ENCODE results near the gene CPNE1. TPM values are rescaled to one million over a fixed set of nuclear protein-coding genes. Genes with fewer than 3 reads are reported as not detected.

The CPNE1 gene
- total RNA-seq, 1 donor from 2014 or later: 22.5 TPM

- H3K4me3 ChIP-seq (ENCODE audit: low read depth, low read length): no peak overlapping the region
- DNase-seq (ENCODE audit: low read depth): no peak
- TF ChIP-seq, protein P1, sequence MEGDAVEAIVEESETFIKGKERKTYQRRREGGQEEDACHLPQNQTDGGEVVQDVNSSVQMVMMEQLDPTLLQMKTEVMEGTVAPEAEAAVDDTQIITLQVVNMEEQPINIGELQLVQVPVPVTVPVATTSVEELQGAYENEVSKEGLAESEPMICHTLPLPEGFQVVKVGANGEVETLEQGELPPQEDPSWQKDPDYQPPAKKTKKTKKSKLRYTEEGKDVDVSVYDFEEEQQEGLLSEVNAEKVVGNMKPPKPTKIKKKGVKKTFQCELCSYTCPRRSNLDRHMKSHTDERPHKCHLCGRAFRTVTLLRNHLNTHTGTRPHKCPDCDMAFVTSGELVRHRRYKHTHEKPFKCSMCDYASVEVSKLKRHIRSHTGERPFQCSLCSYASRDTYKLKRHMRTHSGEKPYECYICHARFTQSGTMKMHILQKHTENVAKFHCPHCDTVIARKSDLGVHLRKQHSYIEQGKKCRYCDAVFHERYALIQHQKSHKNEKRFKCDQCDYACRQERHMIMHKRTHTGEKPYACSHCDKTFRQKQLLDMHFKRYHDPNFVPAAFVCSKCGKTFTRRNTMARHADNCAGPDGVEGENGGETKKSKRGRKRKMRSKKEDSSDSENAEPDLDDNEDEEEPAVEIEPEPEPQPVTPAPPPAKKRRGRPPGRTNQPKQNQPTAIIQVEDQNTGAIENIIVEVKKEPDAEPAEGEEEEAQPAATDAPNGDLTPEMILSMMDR (conservative IDR thresholded peaks at IDR 0.05; ENCODE audit: low read depth, low read length): no peak
Measured at GRCh38 chr20:35651958-35652357, 12.7 kb downstream of the CPNE1 start.

- no peak for DNase-seq (ENCODE audit: low read depth)
- no peak overlapping the region for H3K4me3 ChIP-seq (ENCODE audit: low read depth, low read length)
- TF ChIP-seq, protein P1 (conservative IDR thresholded peaks at IDR 0.05; ENCODE audit: low read depth, low read length): no peak
Measured at GRCh38 chr20:35650632-35651031, 14.1 kb downstream of the CPNE1 start.

GRCh38 chr20:35648836-35649235 is 15.9 kb downstream of the CPNE1 start:
- H3K4me3 ChIP-seq (ENCODE audit: low read depth, low read length): no peak overlapping the region
- DNase-seq (ENCODE audit: low read depth): no peak
- TF ChIP-seq, protein P1 (conservative IDR thresholded peaks at IDR 0.05; ENCODE audit: low read depth, low read length): no peak

- no peak for DNase-seq (ENCODE audit: low read depth)
- no peak overlapping the region for H3K4me3 ChIP-seq (ENCODE audit: low read depth, low read length)
- TF ChIP-seq, protein P1 (conservative IDR thresholded peaks at IDR 0.05; ENCODE audit: low read depth, low read length): no peak
Measured at GRCh38 chr20:35644806-35645205, 19.9 kb downstream of the CPNE1 start.

DNA sequence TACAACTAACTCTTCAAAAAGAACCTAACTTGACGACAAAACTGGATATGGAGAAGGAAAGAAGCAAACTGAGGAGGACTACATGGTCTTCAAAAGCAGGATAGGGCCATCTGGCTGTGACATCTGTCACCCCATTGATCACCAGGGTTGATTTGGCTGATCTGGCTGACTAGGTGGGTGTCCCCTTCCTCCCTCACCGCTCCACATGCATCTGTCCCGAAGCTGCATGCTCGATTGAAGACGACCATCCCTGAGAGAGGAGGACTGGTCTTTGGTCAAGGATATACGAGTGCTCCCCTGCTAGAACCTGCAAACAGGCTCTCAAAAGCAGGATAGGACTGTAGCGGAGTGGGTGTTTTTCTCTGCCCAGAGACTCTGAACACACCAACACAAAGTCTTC is 21.7 kb downstream of the CPNE1 start:
- TF ChIP-seq, protein P1 (conservative IDR thresholded peaks at IDR 0.05; ENCODE audit: low read depth, low read length): no peak
- H3K4me3 ChIP-seq (ENCODE audit: low read depth, low read length): no peak overlapping the region
- DNase-seq (ENCODE audit: low read depth): no peak

DNA sequence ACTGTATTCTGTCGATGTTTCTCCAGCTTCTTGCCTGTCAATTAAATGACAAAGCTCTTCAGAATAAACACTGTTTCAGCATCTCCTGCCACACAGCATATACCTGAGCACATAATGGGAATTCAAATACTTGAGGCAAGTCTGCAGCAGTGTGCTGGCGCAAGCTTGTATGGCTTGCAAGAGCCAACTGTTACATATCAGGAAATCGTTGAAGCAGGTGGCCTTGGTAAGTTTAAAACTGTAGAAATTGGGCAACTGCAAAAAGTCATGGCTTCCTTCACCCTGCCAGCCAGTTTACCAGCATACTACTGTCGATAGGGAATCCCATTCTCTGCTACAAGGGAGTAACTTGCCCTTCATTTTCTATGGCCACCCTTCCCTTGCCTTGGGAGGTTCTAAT is 23.0 kb downstream of the CPNE1 start:
- no peak overlapping the region for H3K4me3 ChIP-seq (ENCODE audit: low read depth, low read length)
- no peak for DNase-seq (ENCODE audit: low read depth)
- TF ChIP-seq, protein P1 (conservative IDR thresholded peaks at IDR 0.05; ENCODE audit: low read depth, low read length): no peak

DNA sequence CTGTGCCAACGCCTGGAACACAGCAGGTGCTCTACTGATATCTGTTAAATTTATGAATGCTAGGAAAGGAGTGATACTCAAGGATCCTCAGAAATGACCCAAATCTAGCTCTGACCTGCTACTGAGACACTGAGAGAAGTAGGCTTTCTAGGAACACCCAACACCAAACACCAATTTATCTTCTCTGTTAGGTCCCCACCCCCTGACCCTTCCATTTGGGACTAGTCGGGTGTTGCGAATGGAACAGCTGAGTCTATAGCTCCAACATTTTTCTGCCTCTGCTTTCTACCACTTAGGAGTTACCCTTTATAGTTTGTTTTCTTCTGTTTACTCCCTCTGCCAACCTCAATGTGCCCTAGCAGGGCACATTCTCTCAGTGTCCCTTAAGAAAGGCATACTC is 24.0 kb downstream of the CPNE1 start:
- DNase-seq (ENCODE audit: low read depth): no peak
- TF ChIP-seq, protein P1 (conservative IDR thresholded peaks at IDR 0.05; ENCODE audit: low read depth, low read length): no peak
- no peak overlapping the region for H3K4me3 ChIP-seq (ENCODE audit: low read depth, low read length)
